HCT116 (cell line): ENCODE measurements around the gene RAB3IP. TPM values are rescaled to one million over a fixed set of nuclear protein-coding genes. Genes with fewer than 3 reads are reported as not detected.

Source experiments
- ATAC-seq: fragments of 200-7000 bp; cut with Tn5 transposase; 2 replicates; pipeline ENCODE4 v1.9.1; 2020; ENCODE audit warnings: mild to moderate bottlenecking, moderate library complexity
- BruUV-seq: library from RNA; stranded (reverse); fragments of 400-500 nt; replicated peaks from 2 replicates; lab custom pipeline; 2021; lab: Mats Ljungman, UMichigan
- CTCF ChIA-PET: fragments of 300-600 bp; sonication (Branson Sonifier 250); formaldehyde crosslinking; loops from one replicate; lab custom pipeline; 2021; ENCODE audit warnings: antibody characterized with exemption; lab: Charles Lee
- POLR2A ChIA-PET: fragments of 300-600, 350-600 bp; sonication (Branson Sonifier 250); formaldehyde crosslinking; loops from one replicate; lab custom pipeline; 2021; ENCODE audit warnings: antibody characterized with exemption; lab: Charles Lee
- RAD21 ChIA-PET, 2 experiments: fragments of 300-600 bp; sonication (Branson Sonifier 250); formaldehyde crosslinking; loops; one replicate each; lab custom pipeline; 2023; ENCODE audit warnings: low total read pairs in 2 of 2; ENCODE audit not compliant: uncharacterized antibody in 2 of 2, unreplicated experiment in 2 of 2, low non-redundant PET in 1 of 2; lab: Charles Lee
- DNase-seq: peaks from one replicate; pipeline ENCODE4 v3.0.0-alpha.2; 2010; ENCODE audit warnings: low read depth, low spot score
- H2AFZ ChIP-seq: fragments of 200-600 bp; shearing (Covaris generic), sonication (generic); 2 replicates; pipeline ENCODE4 v1.6.1; 2017; ENCODE audit warnings: low read depth, mixed run types, mixed read lengths, antibody characterized with exemption, low read length; ENCODE audit not compliant: poor library complexity, severe bottlenecking
- H3K27ac ChIP-seq: 2 replicates; pipeline ENCODE4 v1.5.1; 2012; ENCODE audit warnings: low read depth, low read length
- H3K27me3 ChIP-seq: fragments of 200-600 bp; sonication (generic); 2 replicates; pipeline ENCODE4 v1.6.1; 2016; ENCODE audit warnings: mixed run types, low read length, mixed read lengths; ENCODE audit not compliant: insufficient read depth
- H3K36me3 ChIP-seq, 2 experiments: fragments of 200-500 bp in 1 of 2; fragments of 200-600 bp in 1 of 2; sonication (Bioruptor generic) in 1 of 2; sonication (generic) in 1 of 2; 2 replicates each; pipeline versions ENCODE4 v1.5.1 to v1.6.1; 2014 to 2016; ENCODE audit warnings: low read length in 2 of 2, inconsistent platforms in 1 of 2, mixed read lengths in 1 of 2, mixed run types in 1 of 2; ENCODE audit not compliant: insufficient read depth in 2 of 2, control insufficient read depth in 1 of 2
- H3K4me1 ChIP-seq, 2 experiments: fragments of 200-600 bp in 1 of 2; sonication (generic) in 1 of 2; 2 replicates each; pipeline versions ENCODE4 v1.5.1 to v1.6.1; 2012 to 2017; ENCODE audit warnings: low read length in 2 of 2, inconsistent platforms in 1 of 2, mild to moderate bottlenecking in 1 of 2, mixed read lengths in 1 of 2, mixed run types in 1 of 2, moderate library complexity in 1 of 2; ENCODE audit not compliant: insufficient read depth in 2 of 2, control insufficient read depth in 1 of 2
- H3K4me2 ChIP-seq: fragments of 200-600 bp; sonication (generic); 2 replicates; pipeline ENCODE4 v1.6.1; 2017; ENCODE audit warnings: mixed run types, low read length, mixed read lengths
- H3K4me3 ChIP-seq, 2 experiments: fragments of 200-600 bp in 1 of 2; sonication (generic) in 1 of 2; replicated peaks in 1 of 2; 2 replicates each; pipeline ENCODE4 v1.5.1; 2011 to 2016; ENCODE audit warnings: low read length in 2 of 2, control low read depth in 1 of 2, low read depth in 1 of 2, mild to moderate bottlenecking in 1 of 2, mixed read lengths in 1 of 2, mixed run types in 1 of 2
- H3K79me2 ChIP-seq: fragments of 200-600 bp; sonication (generic); 2 replicates; pipeline ENCODE4 v1.6.1; 2017; ENCODE audit warnings: mild to moderate bottlenecking, mixed run types, low read length, moderate library complexity, mixed read lengths; ENCODE audit not compliant: insufficient read depth
- H3K9ac ChIP-seq: fragments of 200-600 bp; sonication (generic); 2 replicates; pipeline ENCODE4 v1.6.1; 2016; ENCODE audit warnings: low read length, mixed read lengths
- H3K9me2 ChIP-seq: fragments of 200-600 bp; sonication (generic), shearing (Covaris generic); 2 replicates; pipeline ENCODE4 v1.6.1; 2017; ENCODE audit warnings: mixed run types, mild to moderate bottlenecking, moderate library complexity; ENCODE audit not compliant: insufficient read depth
- H3K9me3 ChIP-seq, 2 experiments: fragments of 200-500 bp in 1 of 2; fragments of 200-600 bp in 1 of 2; sonication (Bioruptor generic) in 1 of 2; sonication (generic) in 1 of 2; 2 replicates each; pipeline ENCODE4 v1.6.1; 2014 to 2017; ENCODE audit warnings: low read length in 2 of 2, mixed read lengths in 2 of 2, inconsistent platforms in 1 of 2, low read depth in 1 of 2, mild to moderate bottlenecking in 1 of 2, mixed run types in 1 of 2, moderate library complexity in 1 of 2; ENCODE audit not compliant: control insufficient read depth in 1 of 2, insufficient read depth in 1 of 2
- H4K20me1 ChIP-seq: fragments of 200-600 bp; sonication (generic), shearing (Covaris generic); 2 replicates; pipeline ENCODE4 v1.6.1; 2017; ENCODE audit warnings: mixed run types, mild to moderate bottlenecking, moderate library complexity; ENCODE audit not compliant: insufficient read depth
- ATF3 ChIP-seq: IDR thresholded peaks from 2 replicates; pipeline ENCODE4 v1.6.1; 2012
- CBX3 ChIP-seq: IDR thresholded peaks from 2 replicates; pipeline ENCODE4 v1.6.1; 2012; ENCODE audit warnings: low read depth
- CEBPB ChIP-seq: IDR thresholded peaks from 2 replicates; pipeline ENCODE4 v1.6.1; 2012; ENCODE audit warnings: low read depth
- CTCF ChIP-seq, 3 experiments: fragments of 200-600 bp in 1 of 3; sonication (generic) in 1 of 3; IDR thresholded peaks in 2 of 3; conservative IDR thresholded peaks in 1 of 3; 2 replicates each; pipeline ENCODE4 v1.5.1; 2012 to 2017; ENCODE audit warnings: low read depth in 2 of 3, low read length in 2 of 3, antibody characterized with exemption in 1 of 3, borderline replicate concordance in 1 of 3, control low read depth in 1 of 3, mild to moderate bottlenecking in 1 of 3, mixed read lengths in 1 of 3, mixed run types in 1 of 3, moderate library complexity in 1 of 3; ENCODE audit not compliant: insufficient read depth in 1 of 3
- EGR1 ChIP-seq: IDR thresholded peaks from 2 replicates; pipeline ENCODE4 v1.6.1; 2012; ENCODE audit warnings: low read depth
- ELF1 ChIP-seq: IDR thresholded peaks from 2 replicates; pipeline ENCODE4 v1.6.1; 2012; ENCODE audit warnings: low read depth, borderline replicate concordance
- FOSL1 ChIP-seq: IDR thresholded peaks from 2 replicates; pipeline ENCODE4 v1.6.1; 2012; ENCODE audit warnings: low read depth
- MAX ChIP-seq: IDR thresholded peaks from 2 replicates; pipeline ENCODE4 v1.6.1; 2012
- POLR2A ChIP-seq: IDR thresholded peaks from 2 replicates; pipeline ENCODE4 v1.7.0; 2011; ENCODE audit warnings: borderline replicate concordance; ENCODE audit not compliant: insufficient read depth, insufficient read length; ENCODE audit errors: extremely low read depth
- POLR2AphosphoS5 ChIP-seq: IDR thresholded peaks from 2 replicates; pipeline ENCODE4 v1.6.1; 2011; ENCODE audit warnings: mild to moderate bottlenecking, low read depth, low read length, moderate library complexity
- RAD21 ChIP-seq: IDR thresholded peaks from 2 replicates; pipeline ENCODE4 v1.6.1; 2012; ENCODE audit warnings: low read depth, mild to moderate bottlenecking
- SP1 ChIP-seq: IDR thresholded peaks from 2 replicates; pipeline ENCODE4 v1.6.1; 2012; ENCODE audit warnings: low read depth
- TCF7L2 ChIP-seq: IDR thresholded peaks from 2 replicates; pipeline ENCODE4 v1.7.0; 2011; ENCODE audit warnings: borderline replicate concordance, inconsistent platforms; ENCODE audit not compliant: insufficient read depth, insufficient read length; ENCODE audit errors: extremely low read depth
- YY1 ChIP-seq: IDR thresholded peaks from 2 replicates; pipeline ENCODE4 v1.6.1; 2011; ENCODE audit warnings: low read length, low read depth, moderate library complexity, mild to moderate bottlenecking; ENCODE audit not compliant: insufficient replicate concordance; ENCODE audit errors: extremely low read depth
- ZFX ChIP-seq: fragments of 450-650 bp; IDR thresholded peaks from 2 replicates; pipeline ENCODE4 v1.6.1; 2017
- intact Hi-C: fragments of 100-400 bp; cut with micrococcal nuclease; formaldehyde crosslinking; loops from 2 replicates; pipeline ENCODE4 v1.10.0; 2022
- total RNA-seq: library from RNA; stranded (reverse); gene quantifications from one replicate; pipeline ENCODE4 v1.2.1, GENCODE V29; 2021; ENCODE audit not compliant: unreplicated experiment
- TF ChIP-seq, protein P1 (sequence below): IDR thresholded peaks from 2 replicates; pipeline ENCODE4 v1.6.1; 2012; ENCODE audit warnings: low read depth

Gene RAB3IP
- total RNA-seq, 1 experiment from 2014 or later = 31.3 TPM

DNA sequence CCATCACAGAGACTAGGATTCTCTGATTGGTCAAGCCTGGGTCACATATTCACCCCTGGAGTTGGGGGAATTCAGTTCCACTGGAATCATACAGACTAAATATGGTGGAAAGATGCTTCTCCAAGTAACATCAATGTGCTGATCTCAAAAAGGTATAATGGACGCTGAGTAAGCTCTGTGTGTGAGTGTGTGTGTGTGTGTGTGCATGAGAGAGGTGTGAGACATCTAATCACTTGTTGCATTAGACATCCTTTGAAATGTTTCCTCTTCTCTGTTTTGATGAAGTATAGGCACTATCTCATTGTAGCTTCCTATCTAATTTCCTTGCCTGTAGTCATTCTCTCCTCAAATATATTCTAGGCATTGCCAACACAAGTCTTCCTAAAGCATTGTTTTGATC, 5.0 kb upstream of the RAB3IP start:
- ChIA-PET RAD21 (no interaction called here), CTCF (no interaction called here), POLR2A (no interaction called here)
- ATAC-seq (no peak), DNase-seq (no peak)
- BruUV-seq = no TSS peak
- H3K36me3 ChIP-seq = no peaks in the 10 kb centered on the region
- no peaks in the 10 kb centered on the region for H3K9me3 ChIP-seq
- no peak overlapping the region for H3K4me3 ChIP-seq
- no peak for TF ChIP-seq RAD21
- no peak for TF ChIP-seq YY1
- TF ChIP-seq POLR2AphosphoS5 = no peak
- TF ChIP-seq POLR2A = no peak
- TF ChIP-seq ATF3 = no peak
- TF ChIP-seq CEBPB = no peak
- TF ChIP-seq TCF7L2 = no peak
- TF ChIP-seq ELF1 = no peak
- TF ChIP-seq SP1 = no peak
- no peak for TF ChIP-seq ZFX
- TF ChIP-seq CTCF (IDR thresholded peaks at IDR 0.05 in 2 of 3, conservative IDR thresholded peaks at IDR 0.05 in 1 of 3; ENCODE audit: borderline replicate concordance in 1 of 3, insufficient read depth in 1 of 3, low read depth in 2 of 3, low read length in 2 of 3) = no peak
- TF ChIP-seq CBX3 = no peak
- TF ChIP-seq, protein P1, sequence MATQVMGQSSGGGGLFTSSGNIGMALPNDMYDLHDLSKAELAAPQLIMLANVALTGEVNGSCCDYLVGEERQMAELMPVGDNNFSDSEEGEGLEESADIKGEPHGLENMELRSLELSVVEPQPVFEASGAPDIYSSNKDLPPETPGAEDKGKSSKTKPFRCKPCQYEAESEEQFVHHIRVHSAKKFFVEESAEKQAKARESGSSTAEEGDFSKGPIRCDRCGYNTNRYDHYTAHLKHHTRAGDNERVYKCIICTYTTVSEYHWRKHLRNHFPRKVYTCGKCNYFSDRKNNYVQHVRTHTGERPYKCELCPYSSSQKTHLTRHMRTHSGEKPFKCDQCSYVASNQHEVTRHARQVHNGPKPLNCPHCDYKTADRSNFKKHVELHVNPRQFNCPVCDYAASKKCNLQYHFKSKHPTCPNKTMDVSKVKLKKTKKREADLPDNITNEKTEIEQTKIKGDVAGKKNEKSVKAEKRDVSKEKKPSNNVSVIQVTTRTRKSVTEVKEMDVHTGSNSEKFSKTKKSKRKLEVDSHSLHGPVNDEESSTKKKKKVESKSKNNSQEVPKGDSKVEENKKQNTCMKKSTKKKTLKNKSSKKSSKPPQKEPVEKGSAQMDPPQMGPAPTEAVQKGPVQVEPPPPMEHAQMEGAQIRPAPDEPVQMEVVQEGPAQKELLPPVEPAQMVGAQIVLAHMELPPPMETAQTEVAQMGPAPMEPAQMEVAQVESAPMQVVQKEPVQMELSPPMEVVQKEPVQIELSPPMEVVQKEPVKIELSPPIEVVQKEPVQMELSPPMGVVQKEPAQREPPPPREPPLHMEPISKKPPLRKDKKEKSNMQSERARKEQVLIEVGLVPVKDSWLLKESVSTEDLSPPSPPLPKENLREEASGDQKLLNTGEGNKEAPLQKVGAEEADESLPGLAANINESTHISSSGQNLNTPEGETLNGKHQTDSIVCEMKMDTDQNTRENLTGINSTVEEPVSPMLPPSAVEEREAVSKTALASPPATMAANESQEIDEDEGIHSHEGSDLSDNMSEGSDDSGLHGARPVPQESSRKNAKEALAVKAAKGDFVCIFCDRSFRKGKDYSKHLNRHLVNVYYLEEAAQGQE = no peak
- no peak for TF ChIP-seq FOSL1
- no peak for TF ChIP-seq MAX
- no peak for TF ChIP-seq EGR1
- no peaks in the 10 kb centered on the region for H3K79me2 ChIP-seq
- no peak overlapping the region for H2AFZ ChIP-seq
- H3K27ac ChIP-seq = no peak overlapping the region
- no peak overlapping the region for H3K4me2 ChIP-seq
- intact Hi-C loops = no loop called here
- H3K9ac ChIP-seq = no peak overlapping the region
- H3K9me2 ChIP-seq = no peaks in the 10 kb centered on the region
- H4K20me1 ChIP-seq = no peaks in the 10 kb centered on the region
- peaks cover 3 to 14% of the 10 kb centered on the region in 2 experiments; a peak in 2 of 4 replicates for H3K4me1 ChIP-seq
- no peaks in the 10 kb centered on the region for H3K27me3 ChIP-seq
